Epithelial cell of esophagus (primary cell): Measurements from ENCODE around the gene SLC4A11.

Experiments used
- DNase-seq: peaks from one replicate; pipeline ENCODE4 v3.0.0; 2010; ENCODE audit warnings: low read depth
- H3K4me3 ChIP-seq: 2 replicates; pipeline ENCODE4 v1.5.1; 2011; ENCODE audit warnings: mild to moderate bottlenecking, low read length, control low read depth
- TF ChIP-seq, protein P1 (sequence below): IDR thresholded peaks from 2 replicates; pipeline ENCODE4 v1.5.1; 2011; ENCODE audit warnings: low read depth, mild to moderate bottlenecking, low read length, control low read depth, inconsistent platforms; ENCODE audit not compliant: insufficient read depth; ENCODE audit errors: missing control alignments

Gene SLC4A11

DNA sequence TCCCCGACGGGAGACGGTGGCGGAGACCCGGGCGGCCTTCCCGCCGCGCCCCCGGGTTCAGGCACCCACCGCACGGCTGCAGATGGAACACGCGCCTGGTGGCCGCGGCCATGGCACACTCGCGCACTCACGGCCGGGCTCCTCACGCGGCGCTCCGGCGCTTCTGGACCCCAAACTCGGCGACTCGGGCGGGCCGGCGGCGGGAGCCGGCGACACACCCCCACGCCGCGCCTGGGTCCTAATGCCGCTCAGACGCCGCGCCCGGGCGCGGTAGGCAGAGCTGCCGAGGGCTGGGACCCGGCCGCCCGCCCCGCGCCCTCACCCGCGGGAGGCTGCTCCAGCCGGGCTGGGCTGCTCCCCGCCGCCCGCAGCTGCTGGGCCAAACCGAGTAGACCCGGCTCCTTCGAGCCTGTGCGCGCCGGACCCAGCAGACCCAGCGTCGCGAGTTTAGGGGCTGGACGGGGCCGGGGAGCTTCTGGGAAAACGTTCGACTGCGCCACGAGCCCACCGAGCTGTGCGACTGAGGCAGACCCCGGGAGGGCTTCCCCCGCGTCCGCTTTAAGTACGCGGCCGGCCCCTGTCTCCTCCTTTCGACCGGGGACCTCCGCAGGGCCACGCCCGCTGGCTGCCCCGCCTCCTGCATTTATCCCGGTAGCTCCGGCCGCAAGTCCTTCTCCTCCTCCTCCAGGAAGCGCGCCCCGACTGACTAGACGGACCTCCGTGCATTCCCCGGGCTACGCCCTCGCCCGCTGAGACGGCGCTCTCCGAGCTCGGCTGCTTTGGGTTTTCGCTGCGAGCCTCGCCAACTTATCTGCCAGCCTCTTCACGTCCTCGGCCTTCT lies at the start of gene SLC4A11:
Gene SLC4A11, minus strand, starts transcription at position 165 of the 841 bp plus-strand sequence. Its CDS starts 53 bp downstream, at position 112.
- peak; percentile 90 for DNase-seq
- peak within 1 kb of the TSS; percentile 93 for H3K4me3 ChIP-seq
- TF ChIP-seq, protein P1, sequence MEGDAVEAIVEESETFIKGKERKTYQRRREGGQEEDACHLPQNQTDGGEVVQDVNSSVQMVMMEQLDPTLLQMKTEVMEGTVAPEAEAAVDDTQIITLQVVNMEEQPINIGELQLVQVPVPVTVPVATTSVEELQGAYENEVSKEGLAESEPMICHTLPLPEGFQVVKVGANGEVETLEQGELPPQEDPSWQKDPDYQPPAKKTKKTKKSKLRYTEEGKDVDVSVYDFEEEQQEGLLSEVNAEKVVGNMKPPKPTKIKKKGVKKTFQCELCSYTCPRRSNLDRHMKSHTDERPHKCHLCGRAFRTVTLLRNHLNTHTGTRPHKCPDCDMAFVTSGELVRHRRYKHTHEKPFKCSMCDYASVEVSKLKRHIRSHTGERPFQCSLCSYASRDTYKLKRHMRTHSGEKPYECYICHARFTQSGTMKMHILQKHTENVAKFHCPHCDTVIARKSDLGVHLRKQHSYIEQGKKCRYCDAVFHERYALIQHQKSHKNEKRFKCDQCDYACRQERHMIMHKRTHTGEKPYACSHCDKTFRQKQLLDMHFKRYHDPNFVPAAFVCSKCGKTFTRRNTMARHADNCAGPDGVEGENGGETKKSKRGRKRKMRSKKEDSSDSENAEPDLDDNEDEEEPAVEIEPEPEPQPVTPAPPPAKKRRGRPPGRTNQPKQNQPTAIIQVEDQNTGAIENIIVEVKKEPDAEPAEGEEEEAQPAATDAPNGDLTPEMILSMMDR: no peak

DNA sequence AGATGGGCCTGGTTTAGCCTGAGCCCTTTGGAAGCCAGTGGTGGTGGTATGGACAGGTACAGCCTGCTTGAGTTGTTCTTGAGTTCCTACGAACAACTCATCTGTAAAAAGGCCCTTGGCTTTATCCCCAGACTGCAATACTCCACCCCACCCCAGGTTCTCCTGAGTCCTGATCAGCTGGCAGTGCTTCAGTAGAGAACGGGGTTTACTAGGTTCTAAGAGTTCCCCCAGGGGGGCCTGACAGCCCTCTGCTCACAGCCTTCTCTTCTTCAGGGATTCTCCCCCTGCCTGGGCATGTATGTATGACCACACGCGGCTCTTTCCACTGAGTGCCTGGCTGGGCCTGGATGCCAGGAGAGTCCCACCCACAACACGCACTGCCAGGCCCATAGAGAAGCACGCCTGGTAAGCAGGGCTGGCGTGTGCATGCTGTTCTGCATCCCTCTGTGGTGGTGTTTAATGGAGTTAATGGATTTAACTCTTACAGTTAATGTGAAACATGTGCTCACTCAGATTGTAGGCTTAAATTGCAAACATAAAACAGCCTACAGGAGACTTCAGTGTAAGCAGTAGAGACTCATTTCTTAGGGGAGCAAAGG lies 44.3 kb upstream of the SLC4A11 start:
- TF ChIP-seq, protein P1: no peak
- no peak overlapping the region for H3K4me3 ChIP-seq
- no peak for DNase-seq

DNA sequence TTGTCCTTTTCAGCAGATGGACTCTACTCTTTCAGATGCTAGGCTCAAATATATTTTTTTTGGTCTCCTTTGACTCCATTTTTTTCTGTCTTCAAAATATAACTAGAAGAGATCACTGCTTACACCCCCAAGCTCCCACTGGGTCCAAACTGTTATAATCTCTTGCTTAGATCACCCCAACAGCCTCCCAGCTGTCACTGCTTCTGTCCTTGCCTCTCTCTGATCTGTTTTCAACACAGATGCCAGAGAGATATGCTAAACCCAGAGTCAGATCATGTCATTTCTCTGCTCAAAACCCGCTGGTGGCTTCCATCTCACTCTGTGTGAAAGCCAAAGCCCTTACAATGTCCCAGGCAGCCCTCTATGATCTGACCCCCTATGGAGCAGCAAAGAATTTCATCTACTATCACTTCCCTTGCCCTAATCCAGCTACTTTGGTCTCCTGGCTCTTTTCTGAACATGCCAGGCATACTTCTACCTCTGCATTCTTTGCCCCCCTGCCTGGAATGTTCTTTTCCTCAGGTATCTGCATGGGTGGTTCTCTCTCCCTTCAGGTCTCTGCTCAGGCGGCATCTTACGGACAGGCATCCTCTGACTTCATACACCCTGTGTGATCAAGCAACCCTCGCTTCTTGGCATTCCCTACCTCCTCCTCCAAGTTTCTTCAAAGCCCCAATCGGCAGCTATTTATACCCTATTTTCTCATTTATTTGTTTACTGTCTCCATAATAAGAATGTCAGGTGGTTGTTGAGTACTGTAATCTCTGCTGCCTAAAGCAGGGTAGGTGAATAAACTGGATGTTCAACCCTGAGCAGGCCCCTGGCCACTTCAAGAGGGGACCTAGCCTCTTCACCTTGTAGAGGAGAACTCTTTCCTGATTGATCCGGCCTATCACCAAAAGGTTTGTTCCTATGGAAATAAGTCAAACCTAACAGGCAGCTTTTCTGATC lies 43.6 kb upstream of the SLC4A11 start:
- no peak for DNase-seq
- H3K4me3 ChIP-seq: no peak overlapping the region
- TF ChIP-seq, protein P1: no peak

DNA sequence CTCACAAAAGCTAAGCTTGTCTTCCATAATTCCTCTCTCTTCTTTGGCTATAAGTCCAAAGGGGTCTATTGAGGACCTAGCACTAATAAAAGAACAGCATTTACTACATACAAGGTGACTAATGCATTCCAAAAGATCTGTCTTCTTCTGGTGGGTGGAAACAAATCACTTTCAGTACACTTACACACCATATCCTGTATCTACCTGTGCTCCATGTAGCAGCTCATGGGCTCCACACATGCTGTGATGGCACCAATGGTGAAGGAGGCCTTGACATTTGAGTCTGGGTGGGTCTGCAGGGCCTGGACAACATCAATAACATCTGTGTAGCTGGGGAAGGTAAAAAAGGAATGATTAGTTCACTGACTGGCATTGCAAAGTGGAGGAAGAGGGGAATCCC lies 42.4 kb upstream of the SLC4A11 start:
- TF ChIP-seq, protein P1: no peak
- DNase-seq: no peak
- no peak overlapping the region for H3K4me3 ChIP-seq

DNA sequence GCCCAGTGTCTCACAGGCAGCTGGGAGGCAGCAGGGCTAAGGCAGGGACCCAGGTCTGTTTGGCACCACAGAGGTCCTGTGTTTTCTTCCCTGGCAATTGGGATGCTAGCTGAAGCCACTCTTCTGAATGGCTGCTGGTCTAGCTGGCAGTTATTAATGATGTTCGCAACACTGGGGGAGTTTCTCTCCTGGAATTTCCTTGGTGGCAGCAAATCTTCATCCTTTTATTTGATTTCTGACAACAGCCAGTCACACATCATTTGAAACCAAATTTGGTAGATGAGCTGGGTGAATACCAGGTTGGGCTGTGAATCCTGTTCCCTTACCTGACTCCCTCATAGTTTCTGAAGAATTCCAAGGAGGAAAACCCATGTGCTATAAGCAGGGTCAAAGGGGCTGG lies 40.8 kb upstream of the SLC4A11 start:
- TF ChIP-seq, protein P1: no peak
- DNase-seq: no peak
- no peak overlapping the region for H3K4me3 ChIP-seq

DNA sequence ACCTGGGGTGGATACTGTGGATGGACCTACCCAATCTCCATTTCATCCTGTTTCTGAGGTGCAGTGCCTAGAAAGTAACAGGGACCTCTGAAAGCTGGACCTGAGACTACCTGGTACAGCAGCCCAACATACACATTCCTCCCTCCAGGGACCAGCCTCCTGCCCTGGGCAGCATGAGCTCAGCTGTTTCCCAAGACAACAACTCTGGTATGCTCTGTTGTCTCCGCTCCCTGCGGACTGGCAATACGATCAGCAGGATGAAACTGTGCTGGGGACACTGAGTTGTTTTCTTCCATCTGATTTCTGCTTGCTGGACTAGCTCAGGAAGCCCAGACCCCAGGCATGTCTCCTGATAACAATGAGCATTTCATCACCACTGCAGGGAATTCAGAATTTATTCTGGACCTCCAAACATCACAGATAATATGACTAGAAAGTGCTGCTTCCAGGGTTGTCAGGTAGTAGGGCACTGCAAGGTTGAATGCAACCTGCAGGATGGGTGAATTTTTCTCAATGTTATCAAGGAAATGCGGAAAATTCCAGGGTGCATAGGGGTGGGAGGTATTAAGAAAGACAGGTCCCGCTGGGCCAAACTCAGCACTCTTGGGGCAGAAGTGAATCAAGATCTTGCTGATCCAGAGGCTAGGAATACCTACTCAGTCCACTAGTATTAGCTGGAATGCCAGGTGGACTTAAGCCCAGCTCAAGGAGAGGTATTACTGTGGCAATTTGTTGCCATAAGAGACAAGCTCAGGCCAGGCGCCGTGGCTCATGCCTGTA lies 38.9 kb upstream of the SLC4A11 start:
- TF ChIP-seq, protein P1: no peak
- no peak for DNase-seq
- H3K4me3 ChIP-seq: no peak overlapping the region
